GM21786 (cell line): ENCODE data around the gene PIEZO1.
"Not testable (repeated sequence)": the region's sequence is repeated elsewhere in the genome, so short reads cannot be mapped to it uniquely, and the experiment has no call there.

Experiments used
- ATAC-seq: cut with Tn5 transposase; IDR thresholded peaks from one replicate; pipeline ENCODE4 v1.9.1; 2021; ENCODE audit not compliant: unreplicated experiment

Gene PIEZO1

DNA sequence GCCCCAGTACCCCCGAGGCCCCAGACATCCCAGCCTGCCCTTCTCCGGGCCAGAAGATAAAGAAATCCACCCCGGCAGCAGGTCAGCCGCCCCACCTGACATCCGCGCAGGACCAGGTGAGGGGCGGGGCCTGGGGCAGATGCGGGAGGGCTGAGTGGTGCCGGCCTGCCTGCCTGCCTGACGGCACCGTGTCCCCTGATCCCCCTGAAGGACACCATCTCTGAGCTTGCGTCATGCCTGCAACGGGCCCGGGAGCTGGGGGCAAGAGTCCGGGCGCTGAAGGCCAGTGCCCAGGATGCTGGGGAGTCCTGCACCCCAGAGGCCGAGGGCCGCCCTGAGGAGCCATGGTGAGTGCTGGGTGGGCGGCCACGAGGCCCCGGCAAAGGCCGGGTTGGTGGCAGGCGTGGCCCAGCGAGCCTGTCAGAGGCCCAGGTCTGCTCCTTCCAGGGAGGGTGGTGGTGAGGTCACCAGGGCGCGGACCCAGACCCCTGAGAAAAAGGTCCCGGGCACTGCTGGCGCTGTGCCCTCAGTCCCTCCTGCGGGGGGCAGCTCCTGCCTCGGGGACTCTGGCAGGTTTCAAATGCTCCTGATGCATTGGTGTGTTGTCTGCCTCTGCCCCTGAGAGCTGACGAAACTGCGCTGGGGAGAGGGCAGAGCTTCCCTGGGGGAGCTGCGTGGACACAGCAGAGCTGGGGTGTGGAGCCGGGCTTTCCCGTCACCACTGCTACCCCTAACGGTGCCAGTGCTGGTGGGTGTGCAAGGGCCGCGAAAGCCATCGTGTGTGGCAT, 19.7 kb upstream of the PIEZO1 start:
- ATAC-seq: no peak

DNA sequence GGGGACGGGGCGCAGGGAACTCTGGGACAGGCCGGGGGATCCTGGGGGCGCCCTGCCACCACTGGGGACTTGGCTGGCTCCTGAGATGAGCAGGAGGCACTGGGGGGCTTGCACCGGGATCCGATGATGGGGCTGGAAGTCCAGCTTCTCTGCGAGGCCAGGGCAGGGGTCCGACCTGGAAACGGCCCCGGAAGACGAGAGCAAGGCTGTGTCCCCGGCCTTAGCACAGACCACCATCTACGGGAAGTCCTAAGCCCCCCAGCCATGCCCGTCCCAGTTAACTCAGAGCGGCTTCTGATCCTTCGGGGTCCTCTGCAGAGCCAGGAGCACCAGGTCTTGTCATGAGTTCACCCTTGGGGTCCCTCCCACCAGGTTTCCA, 19.1 kb upstream of the PIEZO1 start:
- no peak for ATAC-seq

DNA sequence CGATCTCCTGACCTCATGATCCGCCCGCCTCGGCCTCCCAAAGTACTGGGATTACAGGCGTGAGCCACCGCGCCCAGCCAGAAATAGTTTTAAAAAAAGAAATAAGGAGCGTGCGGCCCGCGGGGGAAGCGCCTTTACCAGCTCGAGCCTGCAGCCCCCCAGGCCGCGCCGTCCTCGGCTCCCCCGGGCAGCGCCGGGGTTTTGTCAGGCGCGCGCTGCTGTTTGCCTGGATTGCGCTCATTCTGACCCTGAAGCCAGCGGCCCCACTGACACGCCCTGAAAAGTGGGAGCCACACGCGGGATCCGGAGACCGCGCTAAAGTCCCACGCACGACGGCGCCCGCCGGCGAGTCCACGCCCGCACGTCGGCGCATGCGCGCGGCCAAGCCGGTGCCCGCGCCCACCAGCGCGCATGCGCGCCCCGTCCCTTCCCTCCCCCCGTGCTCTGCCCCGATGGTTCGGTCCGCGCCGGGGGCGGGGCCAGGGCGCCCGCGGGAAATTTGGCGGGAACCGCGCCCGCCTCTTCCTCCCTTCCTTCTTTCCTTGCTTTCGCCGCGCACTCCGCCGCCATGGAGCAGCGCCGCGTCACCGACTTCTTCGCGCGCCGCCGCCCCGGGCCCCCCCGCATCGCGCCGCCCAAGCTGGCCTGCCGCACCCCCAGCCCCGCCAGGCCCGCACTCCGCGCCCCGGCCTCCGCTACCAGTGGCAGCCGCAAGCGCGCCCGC, 18.4 kb upstream of the PIEZO1 start, which contains the start of gene CDT1:
CDT1 (plus strand) TSS at position 526 of the 724 bp plus-strand sequence; CDS start at position 569, 43 bp downstream.
- no peak for ATAC-seq

DNA sequence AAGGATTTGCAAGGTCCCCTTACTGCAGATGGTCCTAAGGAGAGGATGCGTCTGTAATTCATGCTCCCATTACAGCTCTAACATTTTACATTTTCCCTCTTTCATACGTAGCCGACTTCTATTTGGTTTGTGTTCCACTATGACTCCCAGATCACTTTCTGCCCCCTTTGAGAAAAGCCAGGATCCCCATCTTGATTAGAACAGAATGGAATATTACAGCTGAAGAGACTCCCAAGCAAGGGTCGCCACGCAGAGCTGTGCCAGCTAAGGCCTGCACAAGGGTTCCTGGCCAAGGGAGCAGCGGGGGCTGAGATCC, 15.2 kb upstream of the PIEZO1 start:
- ATAC-seq: no peak

DNA sequence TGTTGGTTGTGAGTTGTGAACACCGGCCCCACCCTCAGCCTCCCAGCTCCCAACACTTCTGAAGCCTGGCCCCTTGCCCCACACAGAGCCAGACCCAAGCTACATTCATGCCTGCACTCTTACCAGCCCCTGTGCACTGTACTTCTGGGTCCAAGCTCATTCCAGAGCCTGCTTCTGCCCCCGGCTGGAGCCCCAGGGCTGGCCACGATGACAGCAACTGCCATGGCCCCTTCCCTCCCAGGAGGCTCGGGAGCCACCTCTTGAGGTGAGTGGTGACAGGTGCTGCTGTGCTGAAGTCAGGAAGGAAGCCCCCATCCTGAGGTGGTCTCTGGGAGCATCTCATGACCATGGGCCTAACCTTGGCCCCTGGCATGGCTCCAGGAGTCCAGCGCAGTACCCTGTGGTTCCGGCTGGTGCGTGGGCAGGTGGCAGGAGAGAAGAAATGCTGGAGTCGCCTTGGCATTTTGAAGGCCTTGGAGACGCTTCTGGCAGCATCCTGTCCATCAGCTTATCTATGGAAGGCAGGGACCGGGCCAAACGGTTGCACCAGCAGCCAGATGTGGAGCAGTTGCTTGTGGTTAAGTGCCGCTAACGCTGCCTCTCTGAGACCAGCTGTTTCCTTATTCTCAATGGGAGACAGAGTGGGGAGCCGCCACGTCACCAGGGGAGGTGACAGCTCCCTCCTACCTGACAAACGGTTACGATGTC, 14.7 kb upstream of the PIEZO1 start:
- ATAC-seq: no peak

DNA sequence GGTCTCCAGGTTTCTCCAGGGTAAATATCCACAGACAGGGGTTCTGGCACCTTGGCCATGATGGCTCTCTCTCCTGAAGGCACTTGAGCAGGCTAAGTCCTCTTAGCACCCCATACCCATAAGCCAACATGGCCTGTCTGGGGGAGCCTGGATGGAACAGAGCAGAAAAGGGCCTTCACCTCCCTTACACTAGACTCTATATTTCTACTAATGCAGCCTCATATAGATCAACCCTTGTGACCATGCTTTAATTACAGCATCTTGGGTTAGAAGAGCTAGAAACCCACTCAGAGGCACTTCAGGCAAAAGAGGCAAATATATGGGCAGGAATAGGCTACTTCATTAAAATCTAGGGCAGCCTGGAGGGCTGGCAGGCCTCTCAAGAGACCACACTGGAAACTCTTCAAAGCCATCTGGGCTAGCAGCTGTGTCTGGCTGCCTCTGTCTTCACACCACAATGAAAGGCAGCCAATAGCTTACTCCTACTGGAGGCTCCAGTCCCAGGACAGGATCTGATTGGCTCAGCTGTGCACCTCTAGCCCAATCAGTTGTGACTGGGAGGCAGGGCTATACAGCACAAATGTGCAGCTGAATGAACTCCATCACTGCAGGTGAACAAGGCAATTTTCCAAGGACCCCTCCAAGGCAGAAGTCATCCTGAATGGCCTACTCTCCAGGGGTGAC, 13.9 kb upstream of the PIEZO1 start:
- ATAC-seq: no peak

DNA sequence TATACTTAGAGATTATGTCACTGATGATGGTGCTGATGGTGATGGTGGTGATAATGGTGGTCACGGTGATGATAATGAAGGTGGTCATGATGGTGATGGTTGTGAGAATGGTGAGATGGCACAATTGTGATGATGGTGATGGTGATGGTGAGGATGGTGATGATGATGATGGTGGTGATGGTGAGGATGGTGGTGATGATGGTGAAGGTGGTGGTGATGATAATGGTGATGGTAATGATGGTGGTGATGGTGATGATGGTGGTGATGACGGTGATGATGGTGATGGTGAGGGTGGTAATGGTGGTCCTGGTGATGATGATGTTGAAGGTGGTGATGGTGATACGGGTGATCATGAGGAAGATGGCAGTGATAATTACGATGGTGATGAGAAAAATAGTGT, 13.1 kb upstream of the PIEZO1 start:
- no peak for ATAC-seq

DNA sequence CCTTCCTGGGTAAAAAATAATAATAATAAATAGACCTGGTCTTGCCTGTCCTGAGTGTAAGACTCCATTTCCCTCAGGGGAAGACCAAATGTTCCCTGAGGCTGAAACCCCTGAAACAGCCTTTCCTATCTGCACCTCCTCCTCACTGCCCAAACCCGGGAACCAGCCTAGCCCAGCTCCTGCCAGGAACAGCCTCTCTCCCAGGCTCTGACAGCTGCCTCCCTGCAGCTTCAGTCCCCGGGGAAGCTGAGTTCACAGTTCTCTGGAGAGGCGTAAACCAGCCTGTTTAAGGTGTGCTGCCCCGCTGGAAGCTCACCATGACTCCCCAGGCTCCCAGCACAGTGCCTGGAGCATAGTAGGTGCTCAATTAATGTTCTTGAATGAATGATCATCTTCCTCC, 11.3 kb upstream of the PIEZO1 start:
- ATAC-seq: no peak

DNA sequence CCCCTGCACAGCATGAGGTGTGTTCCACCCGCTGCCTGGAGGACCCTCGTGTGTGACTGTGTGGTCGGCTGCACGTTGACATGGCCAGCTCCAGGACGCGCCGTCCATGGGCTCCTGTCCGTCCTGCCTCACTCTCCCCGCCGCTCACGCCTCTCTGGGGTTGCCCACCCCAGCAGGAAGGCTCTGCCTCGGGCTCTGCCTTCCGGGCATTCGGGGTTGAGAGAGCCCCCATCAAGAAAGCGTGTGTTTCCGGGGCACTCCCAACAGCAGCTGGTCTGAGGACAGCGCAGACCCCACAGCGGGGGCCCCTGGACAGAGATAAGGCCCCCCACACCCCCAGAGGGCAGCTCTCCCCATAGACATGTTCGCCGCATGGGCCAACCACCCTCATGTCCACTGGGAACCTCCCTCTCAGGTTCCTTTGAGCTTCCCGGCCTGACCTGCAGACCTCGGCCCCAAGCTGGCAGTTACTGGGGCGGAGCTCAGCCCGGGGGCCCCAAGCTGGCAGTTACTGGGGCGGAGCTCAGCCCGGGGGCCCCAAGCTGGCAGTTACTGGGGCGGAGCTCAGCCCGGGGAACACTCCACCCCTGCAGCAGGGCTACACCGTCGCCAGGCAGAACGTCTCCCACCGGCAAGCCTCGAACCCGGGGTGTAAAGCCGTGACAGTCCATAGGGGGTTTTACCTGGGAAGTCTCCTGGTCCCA, 8.4 kb upstream of the PIEZO1 start:
- ATAC-seq: no peak

DNA sequence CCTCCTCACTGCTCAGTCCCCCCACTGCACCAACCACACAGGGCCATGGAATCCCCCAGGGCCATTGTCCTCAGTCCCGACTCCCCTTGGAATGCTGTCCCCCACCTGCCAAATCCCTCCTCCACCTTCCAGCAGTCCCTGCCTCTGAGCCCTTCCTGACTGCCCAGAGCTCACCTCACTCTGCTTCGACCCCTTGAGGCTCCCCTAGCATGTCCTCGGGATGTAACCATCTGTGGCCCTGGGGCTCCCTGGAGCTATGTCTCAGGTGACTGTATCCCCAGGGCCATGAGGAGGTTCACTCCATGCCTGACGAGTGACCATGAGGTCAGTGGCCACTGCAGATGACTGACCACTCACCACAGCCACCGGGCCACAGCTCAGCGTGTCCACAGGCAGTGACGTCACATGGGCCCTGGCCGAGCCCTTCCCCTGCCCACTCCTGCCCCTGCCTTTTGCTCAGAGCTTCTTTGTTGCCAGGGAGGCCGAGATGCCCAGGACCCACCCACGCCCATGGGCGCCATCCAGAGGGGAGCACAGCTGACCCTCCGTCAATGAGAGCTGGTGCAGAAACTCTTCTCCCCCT, 7.7 kb upstream of the PIEZO1 start:
- ATAC-seq: no peak

DNA sequence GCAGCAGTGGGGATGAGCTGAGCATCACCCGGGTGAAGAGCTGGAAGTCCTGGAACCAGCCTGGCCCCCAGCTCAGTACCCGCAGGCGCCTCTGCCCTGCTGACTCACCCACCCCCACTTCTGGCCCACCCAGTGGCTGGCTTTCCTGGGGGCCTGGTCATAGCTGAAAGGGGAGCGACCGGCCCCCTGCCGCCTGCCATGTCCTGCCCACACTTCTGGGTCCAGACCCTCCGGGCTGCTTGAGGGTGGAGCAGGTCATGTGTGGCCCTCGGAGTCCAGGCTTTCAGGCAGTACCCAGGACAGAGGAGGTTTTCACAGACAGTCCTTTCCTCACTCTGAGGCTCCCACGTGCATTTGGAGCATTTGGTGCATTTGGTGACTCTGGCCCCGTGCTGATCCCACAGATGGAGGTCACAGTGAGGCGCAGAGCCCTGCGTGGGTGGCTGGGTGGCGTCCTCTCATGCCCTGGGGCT, 7.1 kb upstream of the PIEZO1 start:
- no peak for ATAC-seq

DNA sequence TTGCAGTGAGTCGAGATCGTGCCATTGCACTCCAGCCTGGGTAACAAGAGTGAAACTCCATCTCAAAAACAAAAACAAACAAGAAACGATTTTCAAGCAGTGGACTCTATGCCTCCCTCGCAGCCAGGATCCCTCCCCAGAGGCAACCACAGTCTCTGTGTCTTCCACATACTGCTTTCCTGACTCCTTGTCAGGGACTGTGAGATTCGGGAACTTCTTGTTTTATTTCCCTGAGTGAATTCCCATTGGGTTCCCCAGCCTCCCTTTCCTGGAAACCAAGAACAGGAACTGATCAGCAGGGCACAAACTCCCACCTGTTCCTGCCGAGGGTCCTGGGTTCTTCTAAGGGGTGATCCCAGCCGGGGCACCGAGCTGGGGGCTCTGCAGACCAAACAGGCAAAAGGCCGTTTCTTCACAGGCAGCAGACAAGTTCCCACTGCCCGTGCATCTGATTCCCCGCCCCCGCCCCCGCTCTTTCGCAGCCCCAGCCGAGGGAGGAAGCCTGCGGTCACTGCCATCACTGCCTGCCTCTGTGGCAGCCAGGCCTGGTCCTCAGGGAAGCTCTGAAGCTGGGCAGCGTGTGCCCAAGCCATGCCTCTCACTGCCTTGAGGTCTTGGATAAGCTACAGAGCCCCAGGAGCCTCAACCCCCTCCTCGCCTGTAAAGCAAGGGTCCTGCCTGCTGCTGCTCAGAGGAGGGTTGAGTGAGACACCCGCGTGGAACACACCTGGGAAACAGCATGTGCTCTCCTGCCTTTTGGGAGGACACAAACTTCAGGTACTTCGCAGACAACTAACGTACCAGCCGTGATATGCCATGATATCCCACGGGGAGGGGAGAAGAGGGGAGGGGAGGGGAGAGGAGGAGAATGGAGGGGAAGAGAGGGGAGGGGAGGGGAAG, 5.5 kb upstream of the PIEZO1 start:
- ATAC-seq: no peak

DNA sequence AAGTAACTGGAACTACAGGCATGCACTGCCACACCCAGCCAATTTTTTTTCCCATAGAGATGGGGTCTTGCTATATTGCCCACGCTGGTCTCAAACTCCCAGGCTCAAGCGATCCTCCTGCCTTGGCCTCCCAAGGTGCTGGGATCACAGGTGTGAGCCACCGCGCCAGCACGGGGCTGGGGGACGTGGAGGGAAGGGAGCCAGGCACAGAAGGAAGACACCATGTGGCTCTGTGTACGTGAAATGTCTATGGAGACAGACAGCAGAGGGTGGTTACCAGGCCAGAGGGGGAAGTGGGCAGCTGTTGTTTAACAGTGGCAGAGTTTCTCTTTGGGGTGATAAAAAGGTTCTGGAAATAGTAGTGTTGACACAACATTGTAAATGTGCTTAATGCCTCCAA, 4.6 kb upstream of the PIEZO1 start:
- ATAC-seq: no peak

DNA sequence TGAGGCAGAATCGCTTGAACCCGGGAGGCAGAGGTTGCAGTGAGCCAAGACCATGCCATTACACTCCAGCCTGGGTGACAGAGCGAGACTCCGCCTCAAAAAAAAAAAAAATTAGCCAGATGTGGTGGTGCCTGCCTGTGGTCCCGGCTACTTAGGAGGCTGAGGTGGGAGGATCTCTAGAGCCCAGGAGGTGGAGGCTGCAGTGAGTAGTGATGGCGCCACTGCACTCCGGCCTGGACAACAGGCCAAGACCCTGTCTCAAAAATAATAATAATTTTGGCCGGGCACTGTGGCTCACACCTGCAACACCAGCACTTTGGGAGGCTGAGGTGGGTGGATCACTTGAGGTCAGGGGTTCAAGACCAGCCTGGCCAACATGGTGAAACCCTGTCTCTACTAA, 3.7 kb upstream of the PIEZO1 start:
- not testable (repeated sequence) for ATAC-seq

DNA sequence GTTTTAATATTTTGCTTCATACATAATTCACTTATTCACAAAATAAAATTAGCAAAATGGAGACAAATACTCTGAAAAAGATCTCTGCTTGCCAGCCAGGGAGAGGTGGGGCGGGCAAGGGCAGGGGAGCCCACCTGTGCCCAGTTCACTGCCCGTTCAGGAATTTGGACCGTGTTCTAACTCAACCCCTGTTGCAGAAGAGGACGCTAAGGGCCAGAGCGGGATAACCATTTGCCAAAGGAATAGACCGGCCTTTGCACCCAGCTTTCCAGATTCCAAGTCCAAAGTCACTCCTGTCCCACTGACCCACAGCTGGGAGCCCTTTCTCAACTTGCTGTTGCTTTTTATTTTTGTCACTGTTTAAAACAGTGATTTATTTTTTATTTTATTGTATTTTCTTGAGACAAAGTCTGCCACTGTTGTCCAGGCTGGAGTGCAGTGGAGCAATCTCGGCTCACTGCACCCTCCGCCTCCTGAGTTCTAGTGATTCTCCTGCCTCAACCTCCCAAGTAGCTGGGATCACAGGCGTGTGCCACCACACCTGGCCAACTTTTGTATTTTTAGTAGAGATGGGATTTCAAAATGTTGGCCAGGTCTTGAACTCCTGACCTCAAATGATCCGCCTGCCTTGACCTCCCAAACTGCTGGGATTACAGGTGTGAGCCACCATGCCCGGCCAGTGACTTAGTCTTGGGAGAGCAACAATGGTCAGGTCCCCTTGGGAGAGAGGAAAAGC, 2.7 kb upstream of the PIEZO1 start:
- no peak for ATAC-seq

DNA sequence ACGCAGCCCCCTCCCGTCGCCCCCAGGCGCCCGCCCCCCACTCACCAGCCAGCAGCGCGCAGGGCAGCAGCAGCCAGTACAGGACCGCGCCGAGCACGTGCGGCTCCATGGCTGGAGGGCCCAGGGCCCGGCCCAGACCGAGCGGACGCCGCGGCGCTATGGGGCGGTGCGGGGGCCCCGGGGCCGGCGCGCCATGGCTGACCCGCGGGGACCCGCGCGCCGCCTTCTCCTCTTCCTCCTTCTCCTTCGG, 239 bp downstream of the PIEZO1 start:
- ATAC-seq: no peak

DNA sequence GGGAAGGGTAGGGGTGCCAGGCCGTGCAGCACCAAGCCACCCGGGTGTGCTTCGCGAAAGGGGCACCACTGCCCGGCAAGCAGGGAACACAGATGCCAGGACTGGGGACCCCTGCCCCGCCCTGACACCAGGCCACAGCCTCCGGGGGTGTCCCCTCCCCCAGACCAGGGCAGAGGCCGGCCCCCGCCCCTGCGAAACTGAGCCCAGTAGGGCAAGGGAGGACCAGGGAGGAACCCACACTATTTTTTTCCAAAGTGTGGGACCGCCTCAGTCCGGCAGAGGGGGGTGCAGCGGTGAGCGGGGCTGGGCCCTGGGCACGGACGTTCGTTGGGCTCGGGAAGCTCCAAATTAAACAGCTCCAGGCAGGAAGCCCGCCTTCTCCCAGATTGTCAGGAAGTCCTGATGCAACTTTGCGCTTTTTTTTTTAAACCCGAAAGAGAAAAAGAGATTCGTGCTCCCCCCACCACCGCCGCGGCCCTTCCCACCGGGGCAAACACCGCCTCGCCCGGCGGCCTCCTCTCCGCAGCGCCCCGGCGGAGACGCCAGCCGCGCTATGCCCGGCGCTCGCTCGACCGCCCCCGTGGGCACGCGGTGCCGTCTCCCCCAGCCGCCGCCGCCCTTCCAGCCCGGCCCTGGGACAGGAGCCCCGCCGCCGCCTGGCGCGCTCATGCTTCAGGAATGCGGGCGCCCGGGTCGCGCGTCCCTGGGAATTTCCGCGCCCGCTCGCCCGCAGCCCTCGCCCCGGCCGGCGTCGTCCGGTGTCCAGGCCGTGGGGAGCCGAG, 755 bp downstream of the PIEZO1 start:
- ATAC-seq: no peak

DNA sequence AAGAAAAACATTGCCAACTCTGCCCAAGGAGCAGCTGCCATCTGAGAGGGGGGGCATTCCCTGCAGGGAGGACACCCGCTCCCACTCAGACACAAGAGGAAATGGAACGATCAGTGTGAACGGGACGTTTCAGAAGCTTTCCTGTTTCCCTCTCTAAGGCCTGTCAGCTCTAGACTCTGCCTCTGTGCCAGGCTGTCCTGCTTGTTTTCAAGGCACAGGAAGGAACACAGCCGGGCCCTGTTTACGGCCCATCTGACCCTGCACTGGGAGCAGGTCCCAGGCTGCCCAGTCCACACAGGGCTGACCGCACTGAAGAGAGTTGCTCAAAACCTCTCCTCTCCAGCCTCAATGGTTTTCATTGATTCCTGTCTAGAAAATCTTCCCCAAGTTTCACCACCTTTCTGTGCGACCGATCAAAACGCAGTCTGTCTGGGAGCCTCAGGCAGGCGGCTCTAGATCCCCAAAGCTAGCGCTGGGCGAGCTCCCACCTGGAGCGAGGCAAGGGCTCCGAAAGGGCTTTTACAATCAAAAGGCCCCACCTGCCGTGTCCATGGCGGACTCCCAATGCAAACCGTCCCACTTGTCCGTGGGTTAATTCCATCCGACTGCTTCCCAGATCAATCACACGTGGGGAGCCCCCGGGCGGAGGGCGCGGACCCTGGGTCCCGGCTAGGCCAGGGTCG, 1.5 kb downstream of the PIEZO1 start:
- ATAC-seq: no peak
